Smooth muscle cell (in vitro differentiated cells): Measurements from ENCODE around the gene DUSP21. TPM values are rescaled to one million over a fixed set of nuclear protein-coding genes. Genes with fewer than 3 reads are reported as not detected.

Experiments used
- DNase-seq: peaks from one replicate; lab custom pipeline; 2025; ENCODE audit not compliant: unreplicated experiment; lab: John Stamatoyannopoulos, UW
- H2AFZ ChIP-seq: fragments of 200-600 bp; sonication (generic); 2 replicates; pipeline ENCODE4 v1.6.0; 2016; ENCODE audit warnings: antibody characterized with exemption, low read depth, mild to moderate bottlenecking
- H3F3A ChIP-seq: fragments of 200-600 bp; sonication (generic); 2 replicates; pipeline ENCODE4 v1.6.0; 2017; ENCODE audit warnings: antibody characterized with exemption, low read depth
- H3K27ac ChIP-seq: fragments of 200-600 bp; sonication (generic); 2 replicates; pipeline ENCODE4 v1.5.1; 2016; ENCODE audit warnings: low read depth, mild to moderate bottlenecking
- H3K27me3 ChIP-seq: fragments of 200-600 bp; sonication (generic); 2 replicates; pipeline ENCODE4 v1.6.1; 2016; ENCODE audit warnings: low read depth, mild to moderate bottlenecking
- H3K36me3 ChIP-seq: fragments of 200-600 bp; sonication (generic); 2 replicates; pipeline ENCODE4 v1.5.1; 2016; ENCODE audit warnings: low read depth
- H3K4me1 ChIP-seq: fragments of 200-600 bp; sonication (generic); 2 replicates; pipeline ENCODE4 v1.5.1; 2016; ENCODE audit warnings: low read depth
- H3K4me2 ChIP-seq: fragments of 200-600 bp; sonication (generic); 2 replicates; pipeline ENCODE4 v1.6.0; 2016; ENCODE audit warnings: mild to moderate bottlenecking
- H3K4me3 ChIP-seq: fragments of 200-600 bp; sonication (generic); 2 replicates; pipeline ENCODE4 v1.5.1; 2016; ENCODE audit warnings: mild to moderate bottlenecking
- H3K79me2 ChIP-seq: fragments of 200-600 bp; sonication (generic); 2 replicates; pipeline ENCODE4 v1.6.0; 2016; ENCODE audit warnings: low read depth, mild to moderate bottlenecking
- H3K9ac ChIP-seq: fragments of 200-600 bp; sonication (generic); 2 replicates; pipeline ENCODE4 v1.6.0; 2016; ENCODE audit warnings: low read depth
- H3K9me3 ChIP-seq: fragments of 200-600 bp; sonication (generic); replicated peaks from 2 replicates; pipeline ENCODE4 v1.5.1; 2016; ENCODE audit warnings: low read depth
- H4K20me1 ChIP-seq: fragments of 200-600 bp; sonication (generic); 2 replicates; pipeline ENCODE4 v1.6.0; 2016; ENCODE audit warnings: low read depth
- CTCF ChIP-seq: fragments of 200-600 bp; sonication (generic); IDR thresholded peaks from 2 replicates; pipeline ENCODE4 v1.5.1; 2017; ENCODE audit warnings: borderline replicate concordance, mild to moderate bottlenecking, antibody characterized with exemption; ENCODE audit not compliant: insufficient read depth, poor library complexity, severe bottlenecking
- WGBS: methylation state at CpG from one replicate; pipeline ENCODE4 v1.1.7; 2016; ENCODE audit warnings: low lambda C conversion rate; 5-methylcytosine and 5-hydroxymethylcytosine counted together
- polyA plus RNA-seq: library from polyadenylated mRNA; unstranded; fragments of >200 nt; fragmentation: Nextera tagmentation; extraction: Ambion mirVana; gene quantifications from 2 replicates; pipeline ENCODE4 v1.2.1, GENCODE V29; 2016
- total RNA-seq: library from RNA; depleted of rRNA; stranded (reverse); fragments of >200 nt; gene quantifications from 2 replicates; pipeline ENCODE4 v1.2.3, GENCODE V29; 2014

DUSP21 gene
- total and polyA plus RNA-seq, 2 experiments from 2014 or later, result not detected

GRCh38 chrX:44881549-44881948 lies 37.7 kb downstream of the DUSP21 start:
- DNase-seq, result no peak
- no peak overlapping the region for H3K4me2 ChIP-seq
- no peak for TF ChIP-seq CTCF
- no peaks in the 10 kb centered on the region for H3K4me1 ChIP-seq
- H3K27me3 ChIP-seq, result no peaks in the 10 kb centered on the region
- peaks cover 100% of the 10 kb centered on the region for H3K79me2 ChIP-seq
- no peak overlapping the region for H2AFZ ChIP-seq
- no peaks in the 10 kb centered on the region for H3F3A ChIP-seq
- WGBS, result 90% methylated on average over 10 of the region's 10 CpGs
- no peaks in the 10 kb centered on the region for H3K9me3 ChIP-seq
- no peak overlapping the region for H3K9ac ChIP-seq
- no peak overlapping the region for H3K27ac ChIP-seq
- H3K36me3 ChIP-seq, result no peaks in the 10 kb centered on the region
- H4K20me1 ChIP-seq, result peaks cover 97% of the 10 kb centered on the region
- H3K4me3 ChIP-seq, result no peak overlapping the region

GRCh38 chrX:44882635-44883034 lies 38.8 kb downstream of the DUSP21 start:
- TF ChIP-seq CTCF, result no peak
- peaks cover 97% of the 10 kb centered on the region for H4K20me1 ChIP-seq
- no peak for DNase-seq

GRCh38 chrX:44884944-44885343 lies 41.1 kb downstream of the DUSP21 start:
- H3K27ac ChIP-seq, result no peak overlapping the region
- no peak overlapping the region for H3K9ac ChIP-seq
- peaks cover 100% of the 10 kb centered on the region for H3K79me2 ChIP-seq
- H3K27me3 ChIP-seq, result no peaks in the 10 kb centered on the region
- no peaks in the 10 kb centered on the region for H3K36me3 ChIP-seq
- H2AFZ ChIP-seq, result no peak overlapping the region
- peaks cover 97% of the 10 kb centered on the region for H4K20me1 ChIP-seq
- H3K4me3 ChIP-seq, result no peak overlapping the region
- no peak for TF ChIP-seq CTCF
- DNase-seq, result no peak
- H3K4me2 ChIP-seq, result no peak overlapping the region
- H3F3A ChIP-seq, result no peaks in the 10 kb centered on the region
- WGBS, result 75% methylated on average over 4 of the region's 4 CpGs
- H3K4me1 ChIP-seq, result no peaks in the 10 kb centered on the region
- H3K9me3 ChIP-seq, result no peaks in the 10 kb centered on the region

More at GRCh38 chrX:44882635-44883034, 38.8 kb downstream of the DUSP21 start:
- no peaks in the 10 kb centered on the region for H3K36me3 ChIP-seq
- no peak overlapping the region for H3K4me2 ChIP-seq
- no peak overlapping the region for H3K4me3 ChIP-seq
- H3K9me3 ChIP-seq, result no peaks in the 10 kb centered on the region
- H3K9ac ChIP-seq, result no peak overlapping the region
- peaks cover 100% of the 10 kb centered on the region for H3K79me2 ChIP-seq
- no peaks in the 10 kb centered on the region for H3K4me1 ChIP-seq
- no peaks in the 10 kb centered on the region for H3F3A ChIP-seq
- H3K27me3 ChIP-seq, result no peaks in the 10 kb centered on the region
- H3K27ac ChIP-seq, result no peak overlapping the region
- H2AFZ ChIP-seq, result no peak overlapping the region

DNA sequence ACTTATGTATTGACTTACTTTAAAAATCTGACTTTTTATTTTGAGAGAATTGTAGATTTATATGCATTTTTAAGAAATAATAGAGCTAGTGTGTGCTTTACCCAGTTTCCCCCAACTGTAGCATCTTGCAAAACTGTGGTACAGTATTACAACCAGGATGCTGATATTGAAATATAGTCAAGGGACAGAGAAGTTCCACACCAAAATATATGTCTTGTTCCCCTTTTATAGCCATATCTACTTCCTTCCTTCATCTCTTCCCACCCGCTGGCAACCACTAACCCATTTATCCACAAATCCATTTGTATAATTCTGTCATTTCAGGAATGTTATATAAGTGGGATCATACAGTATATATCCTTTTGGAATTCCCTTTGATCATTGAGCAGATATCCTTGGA lies 46.0 kb downstream of the DUSP21 start:
- Histone ChIP-seq H3K4me3 (no peak overlapping the region), H3K36me3 (no peaks in the 10 kb centered on the region), H3K27me3 (no peaks in the 10 kb centered on the region), H3K27ac (no peak overlapping the region), H4K20me1 (peaks cover 88% of the 10 kb centered on the region), H3K4me2 (no peak overlapping the region), H3K4me1 (no peaks in the 10 kb centered on the region), H3F3A (no peaks in the 10 kb centered on the region), H3K9me3 (peaks cover 3% of the 10 kb centered on the region), H2AFZ (no peak overlapping the region), H3K9ac (no peak overlapping the region), H3K79me2 (peaks cover 96% of the 10 kb centered on the region)
- no peak for DNase-seq
- 72% methylated on average over 1 of the region's 1 CpG for WGBS
- TF ChIP-seq CTCF, result no peak
